ENCODE data around the gene MID1.

- TF ChIP-seq CTCF (IDR thresholded peaks at IDR 0.05; ENCODE audit: insufficient read depth, low read length, poor library complexity, severe bottlenecking) (no peak), EZH2phosphoT487 (conservative IDR thresholded peaks at IDR 0.05; ENCODE audit: low read length) (no peak)
Measured at GRCh38 chrX:10567136-10567535, 53.2 kb downstream of the MID1 start.

Measured in SU-DHL-6 (cell line).